Amniotic stem cell (primary cell): ENCODE measurements around the gene GALNT6.
"Not testable (repeated sequence)": the region's sequence is repeated elsewhere in the genome, so short reads cannot be mapped to it uniquely, and the experiment has no call there.

Experiments used
- DNase-seq: peaks from one replicate; lab custom pipeline; 2025; lab: John Stamatoyannopoulos, UW

Gene GALNT6

GRCh38 chr12:51357374-51358047 lies 33.7 kb downstream of the GALNT6 start:
- no peak for DNase-seq

GRCh38 chr12:51351913-51352532 lies 39.2 kb downstream of the GALNT6 start:
- no peak for DNase-seq

- peak; percentile 53 for DNase-seq
Observed at GRCh38 chr12:51349026-51349425, 42.2 kb downstream of the GALNT6 start.

GRCh38 chr12:51348116-51348515 lies 43.1 kb downstream of the GALNT6 start:
- DNase-seq, result no peak

GRCh38 chr12:51346581-51346980 lies 44.6 kb downstream of the GALNT6 start, which contains the start of gene CELA1:
Gene CELA1, minus strand, starts transcription at chr12:51346679. Its CDS starts 41 bp downstream, at chr12:51346638.
- DNase-seq, result no peak

- no peak for DNase-seq
Observed at GRCh38 chr12:51345681-51346080, 45.5 kb downstream of the GALNT6 start.

GRCh38 chr12:51343201-51343600 lies 48.0 kb downstream of the GALNT6 start:
- DNase-seq, result no peak

- DNase-seq, result no peak
Observed at GRCh38 chr12:51342416-51342815, 48.8 kb downstream of the GALNT6 start.

GRCh38 chr12:51341251-51342007 lies 49.8 kb downstream of the GALNT6 start:
- DNase-seq, result peak; percentile 29

- no peak for DNase-seq
Observed at GRCh38 chr12:51339750-51340149, 51.5 kb downstream of the GALNT6 start.

GRCh38 chr12:51337336-51337735 lies 53.9 kb downstream of the GALNT6 start:
- DNase-seq, result not testable (repeated sequence)

- no peak for DNase-seq
Observed at GRCh38 chr12:51335931-51336330, 55.3 kb downstream of the GALNT6 start.

GRCh38 chr12:51334764-51335163 lies 56.4 kb downstream of the GALNT6 start:
- no peak for DNase-seq

GRCh38 chr12:51333536-51333935 lies 57.7 kb downstream of the GALNT6 start:
- DNase-seq, result no peak

- no peak for DNase-seq
Observed at GRCh38 chr12:51330186-51330585, 61.0 kb downstream of the GALNT6 start.

GRCh38 chr12:51329742-51330141 lies 61.5 kb downstream of the GALNT6 start:
- no peak for DNase-seq

- no peak for DNase-seq
Observed at GRCh38 chr12:51328587-51328986, 62.6 kb downstream of the GALNT6 start.

GRCh38 chr12:51326698-51327439 lies 64.3 kb downstream of the GALNT6 start:
- no peak for DNase-seq

GRCh38 chr12:51324953-51325352 lies 66.3 kb downstream of the GALNT6 start:
- no peak for DNase-seq

GRCh38 chr12:51323966-51324895 lies 67.0 kb downstream of the GALNT6 start, which contains the start of gene BIN2:
Gene BIN2, minus strand, starts transcription at chr12:51324174. Its CDS starts 72 bp downstream, at chr12:51324102.
- DNase-seq, result no peak
